Stimulated activated CD8-positive, alpha-beta memory T cell treated with anti-CD3 and anti-CD28 coated beads, Interleukin-4, amount 100 ng/mL, for 1 hour (primary cell): ENCODE data around the gene BRIP1.
A peak's percentile ranks its signal among the peaks of the same experiment; 100 is the strongest.
"Not testable (repeated sequence)": the region's sequence is repeated elsewhere in the genome, so short reads cannot be mapped to it uniquely, and the experiment has no call there.

Experiments used
- DNase-seq, 2 donors: peaks; one replicate each; pipeline ENCODE4 v3.0.0-alpha.2; 2020; ENCODE audit warnings: low read depth in 2 of 2, low spot score in 1 of 2

BRIP1 gene

GRCh38 chr17:61867033-61867432 is 3.7 kb upstream of the BRIP1 start:
- no peak for DNase-seq

- DNase-seq, result peak in 1 of 2 donors; percentile 0
Measured at GRCh38 chr17:61863801-61864126, 436 bp upstream of the BRIP1 start.

- no peak for DNase-seq
Measured at GRCh38 chr17:61862105-61862574, 1.2 kb downstream of the BRIP1 start.

- DNase-seq, result not testable (repeated sequence)
Measured at GRCh38 chr17:61860397-61860796, 2.9 kb downstream of the BRIP1 start.

- DNase-seq, result no peak
Measured at GRCh38 chr17:61856035-61856434, 7.3 kb downstream of the BRIP1 start.

- no peak for DNase-seq
Measured at GRCh38 chr17:61852857-61853256, 10.5 kb downstream of the BRIP1 start.

GRCh38 chr17:61849674-61850073 is 13.7 kb downstream of the BRIP1 start:
- DNase-seq, result no peak

- DNase-seq, result no peak
Measured at GRCh38 chr17:61848896-61849295, 14.4 kb downstream of the BRIP1 start.

- DNase-seq, result no peak
Measured at GRCh38 chr17:61848247-61848646, 15.1 kb downstream of the BRIP1 start.

GRCh38 chr17:61847659-61848058 is 15.7 kb downstream of the BRIP1 start:
- DNase-seq, result no peak

- no peak for DNase-seq
Measured at GRCh38 chr17:61846761-61847375, 16.5 kb downstream of the BRIP1 start.

GRCh38 chr17:61846088-61846487 is 17.2 kb downstream of the BRIP1 start:
- DNase-seq, result no peak

- no peak for DNase-seq
Measured at GRCh38 chr17:61843435-61843834, 19.9 kb downstream of the BRIP1 start.

- no peak for DNase-seq
Measured at GRCh38 chr17:61842899-61843298, 20.4 kb downstream of the BRIP1 start.

- no peak for DNase-seq
Measured at GRCh38 chr17:61839300-61839786, 24.0 kb downstream of the BRIP1 start.

GRCh38 chr17:61837175-61838051 is 25.9 kb downstream of the BRIP1 start:
- peak in 1 of 2 donors; percentile 2 for DNase-seq

- DNase-seq, result no peak
Measured at GRCh38 chr17:61836266-61837174, 26.8 kb downstream of the BRIP1 start.

GRCh38 chr17:61835606-61836005 is 27.7 kb downstream of the BRIP1 start:
- DNase-seq, result no peak

- no peak for DNase-seq
Measured at GRCh38 chr17:61834610-61835009, 28.7 kb downstream of the BRIP1 start.

- no peak for DNase-seq
Measured at GRCh38 chr17:61833536-61834193, 29.7 kb downstream of the BRIP1 start.

- no peak for DNase-seq
Measured at GRCh38 chr17:61832463-61832862, 30.9 kb downstream of the BRIP1 start.
